Retina (tissue), 1 donor: ENCODE measurements around the gene PDS5B.
"Not testable (repeated sequence)": the region's sequence is repeated elsewhere in the genome, so short reads cannot be mapped to it uniquely, and the experiment has no call there.

Experiments used
- DNase-seq: peaks from one replicate; pipeline ENCODE4 v3.0.0-alpha.2; 2016

The PDS5B gene

GRCh38 chr13:32729097-32729496 lies 142.8 kb downstream of the PDS5B start:
- DNase-seq = not testable (repeated sequence)

- DNase-seq = no peak
Observed at GRCh38 chr13:32731074-32731473, 144.8 kb downstream of the PDS5B start.

GRCh38 chr13:32731576-32731975 lies 145.3 kb downstream of the PDS5B start:
- no peak for DNase-seq

- no peak for DNase-seq
Observed at GRCh38 chr13:32733690-32734089, 147.4 kb downstream of the PDS5B start.

- no peak for DNase-seq
Observed at GRCh38 chr13:32734511-32734910, 148.3 kb downstream of the PDS5B start.

- no peak for DNase-seq
Observed at GRCh38 chr13:32735859-32736258, 149.6 kb downstream of the PDS5B start.

GRCh38 chr13:32736648-32737047 lies 150.4 kb downstream of the PDS5B start:
- no peak for DNase-seq

GRCh38 chr13:32737111-32737571 lies 150.9 kb downstream of the PDS5B start:
- no peak for DNase-seq

GRCh38 chr13:32737679-32738078 lies 151.4 kb downstream of the PDS5B start:
- DNase-seq = no peak

- DNase-seq = no peak
Observed at GRCh38 chr13:32745509-32745908, 159.3 kb downstream of the PDS5B start.

GRCh38 chr13:32746474-32746873 lies 160.2 kb downstream of the PDS5B start:
- DNase-seq = no peak

GRCh38 chr13:32748305-32748704 lies 162.1 kb downstream of the PDS5B start:
- no peak for DNase-seq

- no peak for DNase-seq
Observed at GRCh38 chr13:32751340-32751739, 165.1 kb downstream of the PDS5B start.

- no peak for DNase-seq
Observed at GRCh38 chr13:32752311-32752710, 166.1 kb downstream of the PDS5B start.

GRCh38 chr13:32752997-32753606 lies 166.8 kb downstream of the PDS5B start:
- DNase-seq = no peak

- no peak for DNase-seq
Observed at GRCh38 chr13:32754179-32754578, 167.9 kb downstream of the PDS5B start.

GRCh38 chr13:32759152-32759551 lies 172.9 kb downstream of the PDS5B start:
- no peak for DNase-seq

- no peak for DNase-seq
Observed at GRCh38 chr13:32761472-32761871, 175.2 kb downstream of the PDS5B start.

GRCh38 chr13:32779119-32779518 lies 192.9 kb downstream of the PDS5B start:
- DNase-seq = no peak

GRCh38 chr13:32781906-32782305 lies 195.7 kb downstream of the PDS5B start:
- DNase-seq = no peak

GRCh38 chr13:32783067-32783466 lies 196.8 kb downstream of the PDS5B start:
- DNase-seq = no peak

GRCh38 chr13:32790731-32791130 lies 204.5 kb downstream of the PDS5B start:
- DNase-seq = no peak

GRCh38 chr13:32791545-32792172 lies 205.4 kb downstream of the PDS5B start:
- no peak for DNase-seq

- DNase-seq = no peak
Observed at GRCh38 chr13:32796754-32797153, 210.5 kb downstream of the PDS5B start.

- no peak for DNase-seq
Observed at GRCh38 chr13:32802159-32802558, 215.9 kb downstream of the PDS5B start.
